PFSK-1 (cell line): ENCODE results near the gene FGGY.

Experiments
- POLR2AphosphoS5 ChIP-seq: IDR thresholded peaks from 2 replicates; pipeline ENCODE4 v1.6.1; 2012; ENCODE audit warnings: low read depth, mild to moderate bottlenecking, control low read depth, low read length, moderate library complexity
- REST ChIP-seq, 2 experiments: IDR thresholded peaks; 2 replicates each; pipeline versions ENCODE4 v1.6.1 to v1.8.0; 2011 to 2012; ENCODE audit warnings: low read depth in 2 of 2, low read length in 2 of 2, control low read depth in 1 of 2, inconsistent platforms in 1 of 2, mild to moderate bottlenecking in 1 of 2, moderate library complexity in 1 of 2; ENCODE audit not compliant: insufficient read depth in 1 of 2

GRCh38 chr1:59394706-59395425 is 98.0 kb downstream of the FGGY start:
- no peak for TF ChIP-seq POLR2AphosphoS5
- no peak for TF ChIP-seq REST (IDR thresholded peaks at IDR 0.05; ENCODE audit: insufficient read depth in 1 of 2, low read depth in 2 of 2, low read length in 2 of 2)
